ENCODE results near the gene IZUMO2. TPM values are rescaled to one million over a fixed set of nuclear protein-coding genes. Genes with fewer than 3 reads are reported as not detected.

The IZUMO2 gene
- total RNA-seq, 1 donor from 2014 or later, result not detected

- no peak overlapping the region for H3K27ac Mint-ChIP-seq
- no peak for DNase-seq (ENCODE audit: low spot score)
- H3K4me1 Mint-ChIP-seq (ENCODE audit: low read depth), result no peaks in the 10 kb centered on the region
- H3K36me3 Mint-ChIP-seq (ENCODE audit: low read depth), result no peaks in the 10 kb centered on the region
- H3K27me3 Mint-ChIP-seq (ENCODE audit: insufficient read depth), result peaks cover 17% of the 10 kb centered on the region
- no peak overlapping the region for H3K4me3 Mint-ChIP-seq
- intact Hi-C loops (cut with micrococcal nuclease), result no loop called here
- H3K9me3 Mint-ChIP-seq, result no peaks in the 10 kb centered on the region
These were observed 34.3 kb upstream of the IZUMO2 start for GRCh38 chr19:50197348-50197747.

DNA sequence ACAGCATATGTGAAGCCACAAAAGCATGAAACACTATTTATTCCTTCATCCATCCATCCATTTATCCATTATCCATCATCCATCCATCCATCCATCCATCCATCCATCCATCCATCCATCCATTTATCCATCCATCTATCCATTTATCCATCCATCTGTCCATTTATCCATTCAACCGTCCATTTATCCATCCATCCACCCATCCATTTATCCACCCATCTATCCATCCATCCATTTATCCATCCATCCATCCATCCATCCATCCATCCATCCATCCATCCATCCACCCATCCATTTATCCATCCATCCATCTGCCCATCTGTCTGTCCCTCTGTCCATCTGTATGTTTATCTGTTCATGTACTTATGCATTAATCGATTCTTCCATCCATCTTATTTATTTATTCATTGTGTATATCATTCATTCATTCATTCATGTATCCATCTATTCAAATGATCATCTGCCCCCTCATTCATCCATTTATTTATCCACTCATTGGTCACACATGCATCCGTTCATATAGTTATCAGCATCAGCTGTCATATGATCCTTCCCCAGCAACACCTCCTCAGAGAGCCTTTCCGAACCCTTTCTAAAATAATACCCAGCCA is 33.3 kb upstream of the IZUMO2 start:
- Mint-ChIP-seq H3K4me3 (no peak overlapping the region), H3K27me3 (ENCODE audit: insufficient read depth) (peaks cover 10% of the 10 kb centered on the region)
- intact Hi-C loops (cut with micrococcal nuclease), result no loop called here

GRCh38 chr19:50195224-50195623 is 32.1 kb upstream of the IZUMO2 start:
- intact Hi-C loops (cut with micrococcal nuclease), result no loop called here
- H3K27ac Mint-ChIP-seq, result no peak overlapping the region

More for the DNA sequence above, 33.3 kb upstream of the IZUMO2 start:
- no peak overlapping the region for H3K27ac Mint-ChIP-seq
- H3K9me3 Mint-ChIP-seq, result no peaks in the 10 kb centered on the region
- H3K36me3 Mint-ChIP-seq (ENCODE audit: low read depth), result no peaks in the 10 kb centered on the region
- no peaks in the 10 kb centered on the region for H3K4me1 Mint-ChIP-seq (ENCODE audit: low read depth)
- no peak for DNase-seq (ENCODE audit: low spot score)

GRCh38 chr19:50192463-50193211 is 29.6 kb upstream of the IZUMO2 start:
- no peaks in the 10 kb centered on the region for H3K4me1 Mint-ChIP-seq (ENCODE audit: low read depth)
- peaks cover 4% of the 10 kb centered on the region for H3K27me3 Mint-ChIP-seq (ENCODE audit: insufficient read depth)
- DNase-seq (ENCODE audit: low spot score), result no peak
- H3K27ac Mint-ChIP-seq, result no peak overlapping the region
- H3K4me3 Mint-ChIP-seq, result no peak overlapping the region
- H3K9me3 Mint-ChIP-seq, result no peaks in the 10 kb centered on the region
- no peaks in the 10 kb centered on the region for H3K36me3 Mint-ChIP-seq (ENCODE audit: low read depth)
- intact Hi-C loops (cut with micrococcal nuclease), result no loop called here

More at GRCh38 chr19:50195224-50195623, 32.1 kb upstream of the IZUMO2 start:
- Mint-ChIP-seq H3K4me1 (ENCODE audit: low read depth) (no peaks in the 10 kb centered on the region), H3K4me3 (no peak overlapping the region), H3K27me3 (ENCODE audit: insufficient read depth) (peaks cover 4% of the 10 kb centered on the region), H3K9me3 (no peaks in the 10 kb centered on the region), H3K36me3 (ENCODE audit: low read depth) (no peaks in the 10 kb centered on the region)
- no peak for DNase-seq (ENCODE audit: low spot score)

- Mint-ChIP-seq H3K27ac (no peak overlapping the region), H3K36me3 (ENCODE audit: low read depth) (no peaks in the 10 kb centered on the region)
These were observed 28.1 kb upstream of the IZUMO2 start for GRCh38 chr19:50191216-50191615.

GRCh38 chr19:50190439-50190891 is 27.4 kb upstream of the IZUMO2 start:
- intact Hi-C loops (cut with micrococcal nuclease), result no loop called here
- H3K9me3 Mint-ChIP-seq, result no peaks in the 10 kb centered on the region
- no peak overlapping the region for H3K27ac Mint-ChIP-seq
- H3K36me3 Mint-ChIP-seq (ENCODE audit: low read depth), result no peaks in the 10 kb centered on the region
- peaks cover 2% of the 10 kb centered on the region for H3K27me3 Mint-ChIP-seq (ENCODE audit: insufficient read depth)
- no peak overlapping the region for H3K4me3 Mint-ChIP-seq
- no peak for DNase-seq (ENCODE audit: low spot score)
- H3K4me1 Mint-ChIP-seq (ENCODE audit: low read depth), result no peaks in the 10 kb centered on the region

More at GRCh38 chr19:50191216-50191615, 28.1 kb upstream of the IZUMO2 start:
- peaks cover 4% of the 10 kb centered on the region for H3K27me3 Mint-ChIP-seq (ENCODE audit: insufficient read depth)
- intact Hi-C loops (cut with micrococcal nuclease), result no loop called here
- no peak overlapping the region for H3K4me3 Mint-ChIP-seq
- no peaks in the 10 kb centered on the region for H3K4me1 Mint-ChIP-seq (ENCODE audit: low read depth)
- no peaks in the 10 kb centered on the region for H3K9me3 Mint-ChIP-seq
- DNase-seq (ENCODE audit: low spot score), result no peak

GRCh38 chr19:50189331-50189730 is 26.2 kb upstream of the IZUMO2 start:
- H3K4me1 Mint-ChIP-seq (ENCODE audit: low read depth), result no peaks in the 10 kb centered on the region
- DNase-seq (ENCODE audit: low spot score), result no peak
- no peak overlapping the region for H3K27ac Mint-ChIP-seq
- H3K27me3 Mint-ChIP-seq (ENCODE audit: insufficient read depth), result no peaks in the 10 kb centered on the region
- no peaks in the 10 kb centered on the region for H3K9me3 Mint-ChIP-seq
- intact Hi-C loops (cut with micrococcal nuclease), result no loop called here
- no peaks in the 10 kb centered on the region for H3K36me3 Mint-ChIP-seq (ENCODE audit: low read depth)
- H3K4me3 Mint-ChIP-seq, result no peak overlapping the region

DNA sequence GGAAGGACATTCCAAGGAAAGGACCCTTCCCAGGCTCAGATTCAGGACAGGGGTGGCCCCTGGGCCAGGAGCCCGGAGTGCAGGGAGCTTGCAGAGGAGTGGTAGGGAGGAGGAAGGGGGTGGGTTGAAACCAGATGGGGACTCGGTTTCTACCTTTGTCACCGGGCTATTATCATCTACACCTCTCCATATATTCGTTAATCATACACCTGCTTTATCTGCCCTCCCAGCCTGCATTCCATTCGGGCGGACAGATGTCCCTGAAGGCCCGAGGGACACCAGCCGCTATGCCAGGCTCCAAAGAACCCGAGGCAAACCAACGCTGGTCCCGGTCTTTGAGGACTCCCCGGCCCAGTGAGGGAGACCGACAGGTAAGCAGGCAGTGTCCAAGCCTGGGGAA is 24.9 kb upstream of the IZUMO2 start:
- no peaks in the 10 kb centered on the region for H3K4me1 Mint-ChIP-seq (ENCODE audit: low read depth)
- intact Hi-C loops (cut with micrococcal nuclease), result no loop called here
- no peak overlapping the region for H3K27ac Mint-ChIP-seq
- no peak for DNase-seq (ENCODE audit: low spot score)
- no peaks in the 10 kb centered on the region for H3K9me3 Mint-ChIP-seq
- H3K36me3 Mint-ChIP-seq (ENCODE audit: low read depth), result no peaks in the 10 kb centered on the region
- no peaks in the 10 kb centered on the region for H3K27me3 Mint-ChIP-seq (ENCODE audit: insufficient read depth)
- H3K4me3 Mint-ChIP-seq, result no peak overlapping the region

DNA sequence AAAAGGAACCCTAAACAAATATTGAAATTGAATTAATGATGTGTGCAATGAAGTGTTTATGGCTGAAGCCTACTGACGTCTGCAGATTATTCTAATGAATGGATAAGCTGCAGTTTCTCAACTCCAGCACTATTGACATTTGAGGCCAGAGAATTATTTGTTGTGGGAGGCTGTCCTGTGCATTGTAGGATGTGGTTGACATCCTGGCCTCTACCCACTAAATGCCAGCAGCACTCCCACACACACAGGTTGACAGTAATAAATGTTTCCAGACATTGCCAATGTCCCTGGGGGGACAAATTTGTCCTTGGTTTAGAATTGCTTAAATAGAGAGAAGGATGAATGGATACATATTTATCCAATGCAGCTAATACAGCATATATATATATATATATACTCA is 21.1 kb upstream of the IZUMO2 start:
- intact Hi-C loops (cut with micrococcal nuclease), result no loop called here
- no peak overlapping the region for H3K4me3 Mint-ChIP-seq

GRCh38 chr19:50181121-50181520 is 18.0 kb upstream of the IZUMO2 start:
- Mint-ChIP-seq H3K27me3 (ENCODE audit: insufficient read depth) (no peaks in the 10 kb centered on the region), H3K4me1 (ENCODE audit: low read depth) (no peaks in the 10 kb centered on the region), H3K36me3 (ENCODE audit: low read depth) (no peaks in the 10 kb centered on the region), H3K9me3 (peaks cover 4% of the 10 kb centered on the region), H3K27ac (no peak overlapping the region), H3K4me3 (no peak overlapping the region)
- intact Hi-C loops (cut with micrococcal nuclease), result no loop called here
- DNase-seq (ENCODE audit: low spot score), result no peak

More for the DNA sequence above, 21.1 kb upstream of the IZUMO2 start:
- Mint-ChIP-seq H3K36me3 (ENCODE audit: low read depth) (no peaks in the 10 kb centered on the region), H3K9me3 (peaks cover 4% of the 10 kb centered on the region), H3K4me1 (ENCODE audit: low read depth) (no peaks in the 10 kb centered on the region), H3K27me3 (ENCODE audit: insufficient read depth) (no peaks in the 10 kb centered on the region), H3K27ac (no peak overlapping the region)
- no peak for DNase-seq (ENCODE audit: low spot score)

DNA sequence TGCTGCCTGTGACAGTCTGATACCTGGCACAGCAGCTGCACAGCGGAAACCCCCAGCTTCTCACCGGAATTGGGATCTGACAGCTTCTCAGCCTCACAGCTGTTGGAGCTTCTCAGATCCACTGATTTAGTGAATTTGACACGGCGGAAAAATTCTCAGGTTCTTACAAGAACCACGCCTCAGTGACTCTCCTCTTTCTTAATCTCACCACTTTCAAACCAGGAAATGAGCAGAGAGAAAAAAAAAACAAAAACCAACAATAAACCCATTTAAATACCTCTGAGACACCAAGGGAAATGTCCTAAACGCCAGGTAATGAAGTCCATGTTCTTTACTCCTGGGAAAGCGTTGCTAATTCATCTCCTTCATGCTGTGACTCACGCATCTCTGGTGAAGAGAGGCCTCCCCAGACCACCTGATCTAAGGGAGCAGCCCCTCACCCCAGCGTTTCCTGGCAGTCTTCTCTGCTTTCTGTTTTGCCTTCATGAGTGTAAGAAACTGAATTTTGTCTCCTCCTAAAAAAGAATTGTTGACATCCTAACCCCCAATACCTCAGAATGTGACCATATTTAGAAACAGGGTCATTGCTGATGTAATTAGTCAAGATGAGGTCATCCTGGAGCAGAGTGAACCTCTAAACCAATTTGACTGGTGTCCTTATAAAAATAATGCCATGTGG is 15.9 kb upstream of the IZUMO2 start:
- intact Hi-C loops (cut with micrococcal nuclease), result no loop called here
- no peak overlapping the region for H3K27ac Mint-ChIP-seq
- peaks cover 8% of the 10 kb centered on the region for H3K9me3 Mint-ChIP-seq
- DNase-seq (ENCODE audit: low spot score), result no peak
- H3K4me1 Mint-ChIP-seq (ENCODE audit: low read depth), result no peaks in the 10 kb centered on the region
- H3K36me3 Mint-ChIP-seq (ENCODE audit: low read depth), result no peaks in the 10 kb centered on the region
- H3K4me3 Mint-ChIP-seq, result no peak overlapping the region
- no peaks in the 10 kb centered on the region for H3K27me3 Mint-ChIP-seq (ENCODE audit: insufficient read depth)

DNA sequence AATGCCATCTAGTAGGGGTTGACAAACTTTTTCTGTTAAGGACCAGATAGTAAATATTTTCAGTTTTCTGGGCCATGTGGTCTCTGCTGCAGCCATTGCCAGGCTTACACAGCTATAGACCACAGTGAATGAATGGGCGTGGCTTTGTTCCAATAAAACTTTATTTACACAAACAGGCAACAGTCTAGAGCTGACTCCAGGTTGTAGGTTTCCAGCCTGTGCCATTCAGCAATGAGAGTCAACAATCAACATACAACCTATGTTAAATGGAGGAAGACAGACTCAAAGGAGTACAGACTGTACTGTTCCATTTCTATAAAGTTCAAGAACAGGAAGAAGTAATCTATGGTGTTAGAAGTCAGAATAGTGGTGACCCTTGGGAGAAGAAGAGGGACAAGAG is 15.2 kb upstream of the IZUMO2 start:
- Mint-ChIP-seq H3K9me3 (peaks cover 8% of the 10 kb centered on the region), H3K27ac (no peak overlapping the region), H3K36me3 (ENCODE audit: low read depth) (no peaks in the 10 kb centered on the region), H3K4me3 (no peak overlapping the region), H3K27me3 (ENCODE audit: insufficient read depth) (no peaks in the 10 kb centered on the region), H3K4me1 (ENCODE audit: low read depth) (no peaks in the 10 kb centered on the region)
- no peak for DNase-seq (ENCODE audit: low spot score)
- intact Hi-C loops (cut with micrococcal nuclease), result no loop called here

DNA sequence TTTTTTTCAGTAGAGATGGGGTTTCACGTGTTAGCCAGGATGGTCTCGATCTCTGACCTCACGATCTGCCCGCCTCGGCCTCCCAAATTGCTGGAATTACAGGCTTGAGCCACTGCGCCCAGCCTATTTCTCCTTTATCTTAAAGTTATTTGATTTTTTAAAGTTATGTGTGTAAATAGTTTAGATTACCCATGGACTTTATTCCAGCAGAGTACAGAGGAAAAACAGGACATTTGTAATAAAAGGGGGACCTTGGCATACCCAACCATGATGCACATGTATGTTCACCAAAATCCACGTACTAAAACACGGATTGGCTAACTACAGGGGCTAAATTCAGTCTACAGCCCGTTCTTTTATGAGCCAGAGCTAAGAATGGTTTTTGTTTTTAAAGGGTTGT is 13.7 kb upstream of the IZUMO2 start:
- no peak overlapping the region for H3K27ac Mint-ChIP-seq
- no peak for DNase-seq (ENCODE audit: low spot score)
- H3K9me3 Mint-ChIP-seq, result peaks cover 8% of the 10 kb centered on the region
- intact Hi-C loops (cut with micrococcal nuclease), result no loop called here
- H3K36me3 Mint-ChIP-seq (ENCODE audit: low read depth), result no peaks in the 10 kb centered on the region
- H3K27me3 Mint-ChIP-seq (ENCODE audit: insufficient read depth), result no peaks in the 10 kb centered on the region
- H3K4me3 Mint-ChIP-seq, result no peak overlapping the region
- no peaks in the 10 kb centered on the region for H3K4me1 Mint-ChIP-seq (ENCODE audit: low read depth)
